HepG2 (cell line): ENCODE results near the gene FOXA3. TPM values are rescaled to one million over a fixed set of nuclear protein-coding genes. Genes with fewer than 3 reads are reported as not detected.

Experiments
- ETS1 ChIP-seq: sonication (generic); formaldehyde crosslinking; IDR thresholded peaks from 2 replicates; pipeline ENCODE4 v1.4.0; 2020; ENCODE audit warnings: missing genetic modification reagents
- GMEB1 ChIP-seq: sonication (generic); formaldehyde crosslinking; IDR thresholded peaks from 2 replicates; pipeline ENCODE4 v1.5.1; 2020; ENCODE audit warnings: missing genetic modification reagents, mild to moderate bottlenecking, borderline replicate concordance
- HDAC1 ChIP-seq: sonication (generic); formaldehyde crosslinking; IDR thresholded peaks from 2 replicates; pipeline ENCODE4 v1.5.1; 2020; ENCODE audit warnings: mild to moderate bottlenecking, missing genetic modification reagents
- HINFP ChIP-seq: sonication (generic); formaldehyde crosslinking; IDR thresholded peaks from 2 replicates; pipeline ENCODE4 v1.4.0; 2020; ENCODE audit warnings: low read depth, mild to moderate bottlenecking, missing genetic modification reagents
- HMG20B ChIP-seq: conservative IDR thresholded peaks from 2 replicates; pipeline ENCODE4 v1.6.1; 2016; ENCODE audit warnings: missing genetic modification reagents, missing compliant biosample characterization
- HOXA9 ChIP-seq: sonication (generic); formaldehyde crosslinking; IDR thresholded peaks from 2 replicates; pipeline ENCODE4 v1.8.1; 2022; ENCODE audit warnings: missing genetic modification reagents, mild to moderate bottlenecking, moderate library complexity, borderline replicate concordance
- JARID2 ChIP-seq: sonication (generic); formaldehyde crosslinking; IDR thresholded peaks from 2 replicates; pipeline ENCODE4 v1.8.1; 2023; ENCODE audit warnings: missing genetic modification reagents, inconsistent platforms; ENCODE audit not compliant: insufficient replicate concordance
- KAT2B ChIP-seq: fragments of 150-350 bp; IDR thresholded peaks from 2 replicates; pipeline ENCODE4 v1.6.1; 2014; ENCODE audit warnings: low read depth, low read length, borderline replicate concordance
- MTA3 ChIP-seq: sonication (generic); formaldehyde crosslinking; IDR thresholded peaks from 2 replicates; pipeline ENCODE4 v1.4.0; 2020; ENCODE audit warnings: missing genetic modification reagents
- POGZ ChIP-seq: sonication (generic); formaldehyde crosslinking; IDR thresholded peaks from 2 replicates; pipeline ENCODE4 v1.4.0; 2020; ENCODE audit warnings: mild to moderate bottlenecking, missing genetic modification reagents
- SAFB2 ChIP-seq: sonication (generic); formaldehyde crosslinking; IDR thresholded peaks from 2 replicates; pipeline ENCODE4 v1.5.1; 2020; ENCODE audit warnings: missing genetic modification reagents, low read depth, mild to moderate bottlenecking, borderline replicate concordance
- SNAPC2 ChIP-seq: sonication (generic); formaldehyde crosslinking; IDR thresholded peaks from 2 replicates; pipeline ENCODE4 v1.8.1; 2022; ENCODE audit warnings: mild to moderate bottlenecking, missing genetic modification reagents
- TCF7L2 ChIP-seq: IDR thresholded peaks from 2 replicates; pipeline ENCODE4 v1.6.1; 2011; ENCODE audit warnings: mild to moderate bottlenecking, low read depth, low read length, moderate library complexity
- TEAD3 ChIP-seq: optimal IDR thresholded peaks from 2 replicates; pipeline ENCODE3; 2016; ENCODE audit warnings: borderline replicate concordance
- YEATS2 ChIP-seq: sonication (generic); formaldehyde crosslinking; IDR thresholded peaks from 2 replicates; pipeline ENCODE4 v1.4.0; 2020; ENCODE audit warnings: missing genetic modification reagents, borderline replicate concordance
- ZFP82 ChIP-seq: sonication (generic); formaldehyde crosslinking; IDR thresholded peaks from 2 replicates; pipeline ENCODE4 v1.5.1; 2020; ENCODE audit warnings: mild to moderate bottlenecking, missing genetic modification reagents, borderline replicate concordance
- ZNF124 ChIP-seq: sonication (generic); formaldehyde crosslinking; IDR thresholded peaks from 2 replicates; pipeline ENCODE4 v1.4.0; 2020; ENCODE audit warnings: missing genetic modification reagents
- polyA plus RNA-seq, 8 experiments: library from polyadenylated mRNA; depleted of rRNA in 3 of 8; stranded (reverse) in 7 of 8; unstranded in 1 of 8; fragments of >200 nt; fragmentation: Illumina TruSeq in 4 of 8; extraction: Trizol in 4 of 8; gene quantifications; 2 replicates each; pipeline versions ENCODE4 v1.2.1 to v1.2.3, GENCODE V29; 2011 to 2016; ENCODE audit warnings: low read depth in 4 of 8, missing spikeins in 1 of 8, mixed read lengths in 1 of 8; ENCODE audit not compliant: insufficient read depth in 1 of 8
- total RNA-seq, 5 experiments: library from RNA; depleted of rRNA; stranded (reverse); fragments of >200 nt; fragmentation: Illumina TruSeq; extraction: Trizol; gene quantifications; 2 replicates each; pipeline ENCODE4 v1.2.3, GENCODE V29; 2016; ENCODE audit warnings: low read depth in 1 of 5
- TF ChIP-seq, protein P1 (sequence below): sonication (generic); formaldehyde crosslinking; IDR thresholded peaks from 2 replicates; pipeline ENCODE4; 2020; ENCODE audit warnings: missing genetic modification reagents, mild to moderate bottlenecking, borderline replicate concordance
- TF ChIP-seq, protein P2 (sequence below): sonication (generic); formaldehyde crosslinking; IDR thresholded peaks from 2 replicates; pipeline ENCODE4 v1.5.0; 2020; ENCODE audit warnings: missing genetic modification reagents, mild to moderate bottlenecking, borderline replicate concordance

The FOXA3 gene
- total and polyA plus RNA-seq, 2 of the 13 experiments (the other 11 are each of a cell fraction or from before 2014, with no cell fraction given): 29.8 to 47.6 TPM

GRCh38 chr19:45863840-45864628 lies at the start of gene FOXA3 (continued):
- TF ChIP-seq GMEB1 (CRISPR knock-in tag): no peak
- TF ChIP-seq POGZ: no peak
- TF ChIP-seq SNAPC2 (CRISPR knock-in tag): no peak
- TF ChIP-seq, protein P1, sequence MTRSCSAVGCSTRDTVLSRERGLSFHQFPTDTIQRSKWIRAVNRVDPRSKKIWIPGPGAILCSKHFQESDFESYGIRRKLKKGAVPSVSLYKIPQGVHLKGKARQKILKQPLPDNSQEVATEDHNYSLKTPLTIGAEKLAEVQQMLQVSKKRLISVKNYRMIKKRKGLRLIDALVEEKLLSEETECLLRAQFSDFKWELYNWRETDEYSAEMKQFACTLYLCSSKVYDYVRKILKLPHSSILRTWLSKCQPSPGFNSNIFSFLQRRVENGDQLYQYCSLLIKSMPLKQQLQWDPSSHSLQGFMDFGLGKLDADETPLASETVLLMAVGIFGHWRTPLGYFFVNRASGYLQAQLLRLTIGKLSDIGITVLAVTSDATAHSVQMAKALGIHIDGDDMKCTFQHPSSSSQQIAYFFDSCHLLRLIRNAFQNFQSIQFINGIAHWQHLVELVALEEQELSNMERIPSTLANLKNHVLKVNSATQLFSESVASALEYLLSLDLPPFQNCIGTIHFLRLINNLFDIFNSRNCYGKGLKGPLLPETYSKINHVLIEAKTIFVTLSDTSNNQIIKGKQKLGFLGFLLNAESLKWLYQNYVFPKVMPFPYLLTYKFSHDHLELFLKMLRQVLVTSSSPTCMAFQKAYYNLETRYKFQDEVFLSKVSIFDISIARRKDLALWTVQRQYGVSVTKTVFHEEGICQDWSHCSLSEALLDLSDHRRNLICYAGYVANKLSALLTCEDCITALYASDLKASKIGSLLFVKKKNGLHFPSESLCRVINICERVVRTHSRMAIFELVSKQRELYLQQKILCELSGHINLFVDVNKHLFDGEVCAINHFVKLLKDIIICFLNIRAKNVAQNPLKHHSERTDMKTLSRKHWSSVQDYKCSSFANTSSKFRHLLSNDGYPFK: no peak
- TF ChIP-seq MTA3 (CRISPR knock-in tag): no peak
- TF ChIP-seq ETS1 (CRISPR knock-in tag): no peak
- TF ChIP-seq, protein P2, sequence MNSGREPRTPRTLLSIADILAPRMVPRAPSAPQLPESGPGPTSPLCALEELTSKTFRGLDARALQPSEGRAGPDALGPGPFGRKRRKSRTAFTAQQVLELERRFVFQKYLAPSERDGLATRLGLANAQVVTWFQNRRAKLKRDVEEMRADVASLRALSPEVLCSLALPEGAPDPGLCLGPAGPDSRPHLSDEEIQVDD (CRISPR knock-in tag): no peak
- TF ChIP-seq ZNF124 (CRISPR knock-in tag): no peak
- peak; percentile 62; the same call in 1 of the 2 replicates for TF ChIP-seq ZFP82 (CRISPR knock-in tag)
- TF ChIP-seq KAT2B: no peak
- no peak for TF ChIP-seq JARID2 (CRISPR knock-in tag)
- TF ChIP-seq HDAC1 (CRISPR knock-in tag): peak; percentile 44; the same call in 1 of the 2 replicates
- TF ChIP-seq HMG20B (CRISPR knock-in tag): no peak
- TF ChIP-seq HINFP: no peak; the same call in 1 of the 2 replicates
- TF ChIP-seq SAFB2: peak; percentile 86; the same call in 1 of the 2 replicates
- TF ChIP-seq YEATS2 (CRISPR knock-in tag): peak; percentile 39; the same call in 1 of the 2 replicates
- TF ChIP-seq TEAD3 (CRISPR knock-in tag): no peak
- TF ChIP-seq TCF7L2: no peak
- TF ChIP-seq HOXA9: no peak
